GM21717 (cell line): ENCODE measurements around the gene ZAR1L.

ENCODE experiments used
- ATAC-seq: cut with Tn5 transposase; IDR thresholded peaks from one replicate; pipeline ENCODE4 v1.9.1; 2021; ENCODE audit warnings: mild to moderate bottlenecking, moderate library complexity; ENCODE audit not compliant: unreplicated experiment

Gene ZAR1L

GRCh38 chr13:32257649-32258048 is 57.5 kb downstream of the ZAR1L start:
- ATAC-seq, result no peak

- no peak for ATAC-seq
Measured at GRCh38 chr13:32256243-32256642, 58.9 kb downstream of the ZAR1L start.

GRCh38 chr13:32255724-32256109 is 59.4 kb downstream of the ZAR1L start:
- ATAC-seq, result no peak

GRCh38 chr13:32254916-32255723 is 60.0 kb downstream of the ZAR1L start:
- no peak for ATAC-seq

- ATAC-seq, result no peak
Measured at GRCh38 chr13:32254416-32254815, 60.7 kb downstream of the ZAR1L start.

- ATAC-seq, result no peak
Measured at GRCh38 chr13:32253911-32254399, 61.2 kb downstream of the ZAR1L start.
